ENCODE data around the gene PLEKHG4B.

Gene PLEKHG4B

DNA sequence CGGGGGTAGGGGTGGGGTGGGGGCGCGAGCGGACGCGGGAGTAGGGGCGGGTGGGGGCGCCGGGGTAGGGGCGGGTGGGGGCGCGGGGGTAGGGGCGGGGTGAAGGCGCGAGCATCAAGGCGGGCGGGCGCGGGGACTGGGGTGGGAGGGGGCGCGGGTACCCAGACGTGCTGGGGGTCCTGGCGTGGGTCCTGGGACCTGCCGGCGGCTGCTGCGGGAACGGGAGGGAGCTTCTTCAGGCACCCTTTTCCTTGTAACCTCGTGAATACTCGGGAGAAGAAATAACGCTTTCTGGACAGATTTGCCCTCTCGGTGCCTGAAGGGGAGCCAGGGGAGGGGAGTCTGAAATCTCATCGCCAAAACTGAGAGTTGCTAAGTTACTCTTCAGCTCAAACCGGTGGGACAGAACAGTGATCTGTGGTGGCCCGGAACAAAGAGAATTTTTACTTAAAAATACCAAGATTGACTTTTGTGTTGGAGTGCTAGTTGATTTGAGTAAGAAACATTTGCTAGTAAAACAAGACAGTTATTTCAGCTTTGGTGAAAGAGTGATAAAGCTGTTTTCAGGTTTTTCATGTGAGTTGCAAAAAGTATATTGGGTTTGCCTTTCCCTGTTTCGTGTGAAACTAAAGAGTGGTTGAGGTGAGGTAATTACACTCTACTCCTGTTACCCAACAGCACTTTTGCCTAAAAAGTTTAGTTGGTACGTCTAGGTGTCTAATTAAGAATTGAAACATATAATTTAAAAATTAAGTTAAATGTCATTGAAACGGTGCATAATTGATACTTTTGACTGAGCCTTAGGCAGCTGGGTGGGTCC, 643 bp downstream of the PLEKHG4B start:
- H3K27me3 ChIP-seq (ENCODE audit: control insufficient read depth in 3 of 3, insufficient read depth in 3 of 3, low read depth in 1 of 3, low read length in 3 of 3): no peaks in the 10 kb centered on the region

DNA sequence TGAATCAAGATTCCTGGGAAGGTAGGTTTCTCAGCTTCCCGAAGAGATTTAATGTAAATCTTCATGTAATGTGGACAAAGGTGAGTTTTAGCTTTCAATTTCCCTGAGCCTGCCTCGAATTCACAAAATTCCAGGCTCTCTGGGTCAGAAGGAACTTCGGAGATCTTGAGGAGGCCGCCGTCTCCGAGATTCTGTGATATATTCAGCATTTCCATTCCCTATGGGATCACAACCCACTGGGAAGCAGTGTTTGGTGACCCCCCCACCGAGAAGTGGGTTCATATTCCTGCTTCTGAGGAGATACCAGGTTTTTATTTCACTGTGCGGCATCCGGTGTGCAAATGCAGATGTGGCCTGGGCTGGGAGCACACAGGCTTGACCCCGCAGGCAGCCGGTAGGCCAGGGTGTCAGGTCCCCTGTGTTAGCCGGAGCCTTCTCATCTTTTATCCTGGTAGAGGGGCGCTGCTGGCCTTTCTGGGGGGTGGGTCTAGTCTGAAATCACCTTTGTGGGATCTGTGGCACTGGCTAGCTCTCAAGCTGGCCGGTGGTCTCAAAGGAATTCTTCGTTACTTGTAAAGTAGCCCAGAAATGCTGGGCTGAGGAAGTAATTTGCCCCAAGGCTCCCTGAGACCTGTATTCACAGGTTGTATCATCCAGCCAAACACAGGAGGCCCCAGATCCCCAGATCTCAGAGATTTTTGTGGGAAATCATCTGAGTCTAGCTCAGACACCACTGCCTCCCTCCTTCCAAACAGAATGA, 1.4 kb downstream of the PLEKHG4B start:
- Histone ChIP-seq H3K4me3 (ENCODE audit: low read length in 2 of 2) (no peak overlapping the region), H3K79me1 (ENCODE audit: low read depth, low read length) (peaks cover 13% of the 10 kb centered on the region), H3K9me3 (replicated peaks in 1 of 2; ENCODE audit: control insufficient read depth in 2 of 2, insufficient read depth in 1 of 2, low read depth in 1 of 2, low read length in 2 of 2) (peaks cover 7 to 17% of the 10 kb centered on the region in 2 donors), H2BK12ac (ENCODE audit: low read length) (no peak overlapping the region), H3K9ac (ENCODE audit: low read depth, low read length, poor library complexity) (no peak overlapping the region), H3K36me3 (replicated peaks in 1 of 2; ENCODE audit: control insufficient read depth in 2 of 2, insufficient read depth in 2 of 2, low read length in 2 of 2) (peaks cover 18 to 31% of the 10 kb centered on the region in 2 donors), H2AFZ (ENCODE audit: low read length) (no peak overlapping the region), H3K14ac (ENCODE audit: low read length) (no peak overlapping the region), H3K4me1 (ENCODE audit: control insufficient read depth in 2 of 2, insufficient read depth in 1 of 2, low read depth in 1 of 2, low read length in 2 of 2) (peaks cover 2 to 23% of the 10 kb centered on the region in 2 donors), H4K91ac (ENCODE audit: low read depth, low read length, poor library complexity) (no peak overlapping the region), H2AK5ac (ENCODE audit: low read depth, low read length) (peak overlapping the region; percentile 30), H3K18ac (ENCODE audit: low read length) (peak overlapping the region; percentile 4), H3K27me3 (ENCODE audit: control insufficient read depth in 3 of 3, insufficient read depth in 3 of 3, low read depth in 1 of 3, low read length in 3 of 3) (no peaks in the 10 kb centered on the region), H3K4ac (ENCODE audit: low read length) (no peak overlapping the region), H3K23ac (ENCODE audit: low read depth, low read length, poor library complexity) (no peak overlapping the region), H2BK15ac (ENCODE audit: low read length) (no peak overlapping the region), H3K4me2 (ENCODE audit: insufficient read depth, low read length, poor library complexity, severe bottlenecking) (peak overlapping the region; percentile 51), H2BK120ac (ENCODE audit: low read depth, low read length) (no peak overlapping the region), H3K27ac (replicated peaks; ENCODE audit: low read length) (no peak overlapping the region), H2BK5ac (ENCODE audit: low read length) (no peak overlapping the region), H4K8ac (ENCODE audit: low read depth, low read length) (no peak overlapping the region)
- no peak for DNase-seq (ENCODE audit: low spot score)
- no CpG with 5 or more reads among the region's 15 CpGs for WGBS, 2 donors (ENCODE audit: extremely low coverage in 2 of 2, insufficient read length in 2 of 2, insufficient replicate concordance in 1 of 2)

More for the DNA sequence above, 643 bp downstream of the PLEKHG4B start:
- no peak overlapping the region for H2BK12ac ChIP-seq (ENCODE audit: low read length)
- H3K14ac ChIP-seq (ENCODE audit: low read length): no peak overlapping the region
- peaks cover 2 to 23% of the 10 kb centered on the region in 2 donors for H3K4me1 ChIP-seq (ENCODE audit: control insufficient read depth in 2 of 2, insufficient read depth in 1 of 2, low read depth in 1 of 2, low read length in 2 of 2)
- no peak overlapping the region for H2AFZ ChIP-seq (ENCODE audit: low read length)
- H2AK5ac ChIP-seq (ENCODE audit: low read depth, low read length): no peak overlapping the region
- peak overlapping the region; percentile 45 for H3K18ac ChIP-seq (ENCODE audit: low read length)
- no peak overlapping the region for H4K91ac ChIP-seq (ENCODE audit: low read depth, low read length, poor library complexity)
- no peak overlapping the region for H4K8ac ChIP-seq (ENCODE audit: low read depth, low read length)
- H3K4me2 ChIP-seq (ENCODE audit: insufficient read depth, low read length, poor library complexity, severe bottlenecking): peak overlapping the region; percentile 51
- H3K36me3 ChIP-seq (replicated peaks in 1 of 2; ENCODE audit: control insufficient read depth in 2 of 2, insufficient read depth in 2 of 2, low read length in 2 of 2): peaks cover 16 to 28% of the 10 kb centered on the region in 2 donors
- peak overlapping the region in 1 of 2 donors; percentile 78 for H3K4me3 ChIP-seq (ENCODE audit: low read length in 2 of 2)
- H3K79me1 ChIP-seq (ENCODE audit: low read depth, low read length): peaks cover 13% of the 10 kb centered on the region
- no peak for DNase-seq (ENCODE audit: low spot score)
- no peak overlapping the region for H3K23ac ChIP-seq (ENCODE audit: low read depth, low read length, poor library complexity)
- no peak overlapping the region for H3K4ac ChIP-seq (ENCODE audit: low read length)
- WGBS, 2 donors (ENCODE audit: extremely low coverage in 2 of 2, insufficient read length in 2 of 2, insufficient replicate concordance in 1 of 2): no CpG with 5 or more reads among the region's 37 CpGs
- H3K27ac ChIP-seq (replicated peaks; ENCODE audit: low read length): peak overlapping the region; percentile 48
- no peak overlapping the region for H2BK5ac ChIP-seq (ENCODE audit: low read length)
- peaks cover 3 to 15% of the 10 kb centered on the region in 2 donors for H3K9me3 ChIP-seq (replicated peaks in 1 of 2; ENCODE audit: control insufficient read depth in 2 of 2, insufficient read depth in 1 of 2, low read depth in 1 of 2, low read length in 2 of 2)
- H2BK15ac ChIP-seq (ENCODE audit: low read length): no peak overlapping the region
- H3K9ac ChIP-seq (ENCODE audit: low read depth, low read length, poor library complexity): no peak overlapping the region
- H2BK120ac ChIP-seq (ENCODE audit: low read depth, low read length): no peak overlapping the region

DNA sequence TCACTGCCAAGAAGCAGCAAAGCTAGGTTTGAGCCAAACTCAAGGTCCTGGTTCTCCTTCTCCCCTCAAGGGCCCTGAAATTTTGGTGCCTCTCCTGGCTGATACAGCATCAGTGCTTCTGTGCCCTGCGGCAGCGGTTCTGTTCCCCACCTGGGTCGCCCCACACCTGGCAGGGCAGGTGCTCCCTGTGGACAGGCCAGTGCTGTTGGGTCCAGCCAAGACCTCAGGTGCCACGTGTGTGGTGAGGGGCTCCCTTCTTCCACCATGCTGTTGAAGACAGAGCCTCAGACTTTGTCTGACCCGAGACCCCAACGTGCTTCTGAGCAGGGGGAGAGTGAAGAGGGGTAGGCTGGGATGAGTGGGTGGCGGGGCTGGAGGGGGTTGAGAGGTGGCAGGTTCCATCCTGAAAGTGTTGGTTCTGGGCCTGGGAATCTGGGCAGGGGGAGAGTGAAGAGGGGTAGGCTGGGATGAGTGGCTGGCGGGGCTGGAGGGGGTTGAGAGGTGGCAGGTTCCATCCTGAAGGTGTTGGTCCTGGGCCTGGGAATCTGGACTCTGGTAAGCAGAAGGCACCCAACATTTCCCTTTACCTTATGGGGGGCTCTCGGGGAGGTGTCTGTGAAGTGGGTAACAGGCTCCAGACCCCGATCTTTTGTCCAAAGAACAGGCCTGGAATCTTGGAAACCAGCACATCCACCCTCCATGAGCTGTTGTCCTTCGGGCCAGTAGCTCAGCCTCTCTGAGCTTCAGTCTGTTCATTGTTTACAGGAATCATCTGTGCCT, 2.3 kb downstream of the PLEKHG4B start:
- Histone ChIP-seq H3K4ac (ENCODE audit: low read length) (no peak overlapping the region), H2BK120ac (ENCODE audit: low read depth, low read length) (no peak overlapping the region), H3K14ac (ENCODE audit: low read length) (peak overlapping the region; percentile 6), H2BK12ac (ENCODE audit: low read length) (no peak overlapping the region), H4K91ac (ENCODE audit: low read depth, low read length, poor library complexity) (no peak overlapping the region), H3K18ac (ENCODE audit: low read length) (peak overlapping the region; percentile 90), H3K36me3 (replicated peaks in 1 of 2; ENCODE audit: control insufficient read depth in 2 of 2, insufficient read depth in 2 of 2, low read length in 2 of 2) (peaks cover 18 to 31% of the 10 kb centered on the region in 2 donors), H2BK5ac (ENCODE audit: low read length) (no peak overlapping the region), H3K27me3 (ENCODE audit: control insufficient read depth in 3 of 3, insufficient read depth in 3 of 3, low read depth in 1 of 3, low read length in 3 of 3) (no peaks in the 10 kb centered on the region), H4K8ac (ENCODE audit: low read depth, low read length) (no peak overlapping the region), H2BK15ac (ENCODE audit: low read length) (no peak overlapping the region), H2AK5ac (ENCODE audit: low read depth, low read length) (peak overlapping the region; percentile 54), H2AFZ (ENCODE audit: low read length) (no peak overlapping the region), H3K4me3 (ENCODE audit: low read length in 2 of 2) (peak overlapping the region in 1 of 2 donors; percentile 15), H3K9ac (ENCODE audit: low read depth, low read length, poor library complexity) (peak overlapping the region; percentile 50), H3K9me3 (replicated peaks in 1 of 2; ENCODE audit: control insufficient read depth in 2 of 2, insufficient read depth in 1 of 2, low read depth in 1 of 2, low read length in 2 of 2) (peaks cover 7 to 17% of the 10 kb centered on the region in 2 donors), H3K23ac (ENCODE audit: low read depth, low read length, poor library complexity) (no peak overlapping the region), H3K4me2 (ENCODE audit: insufficient read depth, low read length, poor library complexity, severe bottlenecking) (peak overlapping the region; percentile 51), H3K27ac (replicated peaks; ENCODE audit: low read length) (no peak overlapping the region), H3K79me1 (ENCODE audit: low read depth, low read length) (peaks cover 13% of the 10 kb centered on the region), H3K4me1 (ENCODE audit: control insufficient read depth in 2 of 2, insufficient read depth in 1 of 2, low read depth in 1 of 2, low read length in 2 of 2) (peaks cover 4 to 23% of the 10 kb centered on the region in 2 donors)
- WGBS, 2 donors (ENCODE audit: extremely low coverage in 2 of 2, insufficient read length in 2 of 2, insufficient replicate concordance in 1 of 2): no CpG with 5 or more reads among the region's 11 CpGs
- DNase-seq (ENCODE audit: low spot score): no peak

All from neuronal stem cell (in vitro differentiated cells).